H9 (cell line): ENCODE results near the gene MAGOH. TPM values are rescaled to one million over a fixed set of nuclear protein-coding genes. Genes with fewer than 3 reads are reported as not detected.

Experiments
- DNase-seq: peaks from one replicate; pipeline ENCODE4 v3.0.0-alpha.2; 2017
- H2AFZ ChIP-seq: one replicate; pipeline ENCODE4 v1.6.1; 2013; ENCODE audit warnings: mild to moderate bottlenecking, low read length, control low read depth, moderate library complexity
- H2AK5ac ChIP-seq: 2 replicates; pipeline ENCODE4 v1.6.1; 2013; ENCODE audit warnings: low read length, control low read depth, mixed read lengths; ENCODE audit not compliant: insufficient read length
- H2BK120ac ChIP-seq: one replicate; pipeline ENCODE4 v1.6.1; 2013; ENCODE audit warnings: low read depth, mild to moderate bottlenecking, low read length, control low read depth, inconsistent platforms; ENCODE audit not compliant: poor library complexity, severe bottlenecking
- H2BK12ac ChIP-seq: 2 replicates; pipeline ENCODE4 v1.6.1; 2013; ENCODE audit warnings: low read length, control low read depth, mixed read lengths, low read depth; ENCODE audit not compliant: insufficient read length
- H2BK15ac ChIP-seq: 2 replicates; pipeline ENCODE4 v1.6.1; 2013; ENCODE audit warnings: low read depth, low read length, control low read depth
- H2BK20ac ChIP-seq: one replicate; pipeline ENCODE4 v1.6.1; 2013; ENCODE audit warnings: low read depth, mild to moderate bottlenecking, low read length, control low read depth, inconsistent platforms; ENCODE audit not compliant: poor library complexity, severe bottlenecking
- H2BK5ac ChIP-seq: 2 replicates; pipeline ENCODE4 v1.6.1; 2013; ENCODE audit warnings: low read length, control low read depth, mixed read lengths; ENCODE audit not compliant: insufficient read length
- H3K14ac ChIP-seq: 2 replicates; pipeline ENCODE4 v1.6.1; 2013; ENCODE audit warnings: low read length, control low read depth; ENCODE audit not compliant: insufficient read depth
- H3K18ac ChIP-seq: 2 replicates; pipeline ENCODE4 v1.6.1; 2013; ENCODE audit warnings: low read depth, mild to moderate bottlenecking, mixed read lengths, low read length, control low read depth; ENCODE audit not compliant: insufficient read length
- H3K23ac ChIP-seq: 2 replicates; pipeline ENCODE4 v1.6.1; 2013; ENCODE audit warnings: low read length, control low read depth, mixed read lengths, low read depth; ENCODE audit not compliant: insufficient read length
- H3K23me2 ChIP-seq: 2 replicates; pipeline ENCODE4 v1.6.1; 2013; ENCODE audit warnings: low read depth, mild to moderate bottlenecking, mixed read lengths, low read length, control low read depth; ENCODE audit not compliant: insufficient read length, poor library complexity, severe bottlenecking
- H3K27ac ChIP-seq: 2 replicates; pipeline ENCODE4 v1.5.1; 2013; ENCODE audit warnings: low read length, control low read depth, mixed read lengths, low read depth; ENCODE audit not compliant: insufficient read length
- H3K27me3 ChIP-seq: 2 replicates; pipeline ENCODE4 v1.6.1; 2013; ENCODE audit warnings: low read length, control low read depth, inconsistent platforms; ENCODE audit not compliant: insufficient read depth
- H3K4ac ChIP-seq: 2 replicates; pipeline ENCODE4 v1.6.1; 2013; ENCODE audit warnings: low read depth, mild to moderate bottlenecking, control low read depth, inconsistent platforms, low read length, moderate library complexity
- H3K4me1 ChIP-seq: 2 replicates; pipeline ENCODE4 v1.6.1; 2013; ENCODE audit warnings: low read length, control low read depth, inconsistent platforms; ENCODE audit not compliant: insufficient read depth
- H3K4me2 ChIP-seq: 2 replicates; pipeline ENCODE4 v1.6.1; 2013; ENCODE audit warnings: low read length, control low read depth, mixed read lengths; ENCODE audit not compliant: insufficient read length, insufficient read depth
- H3K56ac ChIP-seq: 2 replicates; pipeline ENCODE4 v1.6.1; 2013; ENCODE audit warnings: low read depth, mild to moderate bottlenecking, mixed read lengths, low read length, control low read depth; ENCODE audit not compliant: insufficient read length
- H3K79me1 ChIP-seq: 2 replicates; pipeline ENCODE4 v1.6.1; 2013; ENCODE audit warnings: low read depth, mild to moderate bottlenecking, moderate library complexity, low read length, control low read depth, inconsistent platforms; ENCODE audit not compliant: insufficient read depth, poor library complexity, severe bottlenecking
- H3K79me2 ChIP-seq: 2 replicates; pipeline ENCODE4 v1.6.1; 2013; ENCODE audit warnings: low read length, control low read depth, inconsistent platforms; ENCODE audit not compliant: insufficient read depth
- H3K9ac ChIP-seq: 2 replicates; pipeline ENCODE4 v1.6.1; 2013; ENCODE audit warnings: low read length, control low read depth, mixed read lengths; ENCODE audit not compliant: insufficient read length; ENCODE audit errors: extremely low read depth
- H3K9me3 ChIP-seq: one replicate; pipeline ENCODE4 v1.6.1; 2013; ENCODE audit warnings: low read depth, low read length, inconsistent platforms; ENCODE audit not compliant: control insufficient read depth
- H3T11ph ChIP-seq: one replicate; pipeline ENCODE4 v1.6.1; 2013; ENCODE audit warnings: mild to moderate bottlenecking, low read length, control low read depth, inconsistent platforms
- H4K20me1 ChIP-seq: one replicate; pipeline ENCODE4 v1.6.1; 2013; ENCODE audit not compliant: control insufficient read depth, insufficient read length, insufficient read depth
- H4K5ac ChIP-seq: 2 replicates; pipeline ENCODE4 v1.6.1; 2013; ENCODE audit warnings: low read depth, mild to moderate bottlenecking, mixed read lengths, low read length, control low read depth; ENCODE audit not compliant: insufficient read length
- H4K8ac ChIP-seq: replicated peaks from 2 replicates; pipeline ENCODE4 v1.6.1; 2013; ENCODE audit warnings: low read length, control low read depth, mixed read lengths, low read depth; ENCODE audit not compliant: insufficient read length
- H4K91ac ChIP-seq: 2 replicates; pipeline ENCODE4 v1.6.1; 2013; ENCODE audit warnings: low read depth, mild to moderate bottlenecking, moderate library complexity, mixed read lengths, low read length, control low read depth; ENCODE audit not compliant: insufficient read length
- H3K27ac Mint-ChIP-seq, 3 experiments: 2 replicates in 2 of 3; 3 replicates in 1 of 3; pipeline ENCODE4 v1.8.0; 2020 to 2021; ENCODE audit warnings: mixed read lengths in 3 of 3, mild to moderate bottlenecking in 1 of 3, moderate library complexity in 1 of 3
- H3K27me3 Mint-ChIP-seq: 2 replicates; pipeline ENCODE4 v1.8.0; 2021; ENCODE audit warnings: low read depth, mild to moderate bottlenecking, moderate library complexity, mixed read lengths
- H3K36me3 Mint-ChIP-seq, 3 experiments: 2 replicates in 2 of 3; 3 replicates in 1 of 3; pipeline ENCODE4 v1.8.0; 2020 to 2021; ENCODE audit warnings: low read depth in 3 of 3, mixed read lengths in 3 of 3; ENCODE audit not compliant: insufficient read depth in 1 of 3
- H3K4me1 Mint-ChIP-seq, 2 experiments: 2 replicates each; pipeline ENCODE4 v1.8.0; 2020; ENCODE audit warnings: mixed read lengths in 2 of 2
- H3K4me3 Mint-ChIP-seq, 2 experiments: 2 replicates in 1 of 2; 3 replicates in 1 of 2; pipeline ENCODE4 v1.8.0; 2020 to 2021; ENCODE audit warnings: mild to moderate bottlenecking in 2 of 2, mixed read lengths in 2 of 2, moderate library complexity in 1 of 2
- H3K9me3 Mint-ChIP-seq, 2 experiments: 2 replicates in 1 of 2; 3 replicates in 1 of 2; pipeline ENCODE4 v1.8.0; 2020; ENCODE audit warnings: mild to moderate bottlenecking in 2 of 2, mixed read lengths in 2 of 2, moderate library complexity in 1 of 2
- WGBS: extraction: QIAGEN DNeasy Blood & Tissue Kit; methylation state at CpG from one replicate; pipeline ENCODE4 v1.1.7; 2013; ENCODE audit warnings: missing lambda C conversion rate, low lambda C conversion rate, mixed read lengths; ENCODE audit not compliant: insufficient read length; ENCODE audit errors: extremely low coverage; 5-methylcytosine and 5-hydroxymethylcytosine counted together
- total RNA-seq: library from RNA; stranded (reverse); gene quantifications from 2 replicates; pipeline ENCODE4 v1.2.1, GENCODE V29; 2021
- TF ChIP-seq, protein P1 (sequence below): fragments of 200-600 bp; sonication (generic); conservative IDR thresholded peaks from 3 replicates; pipeline ENCODE4 v1.8.0; 2021; ENCODE audit warnings: antibody characterized with exemption, mild to moderate bottlenecking

Gene MAGOH
- total RNA-seq, 1 experiment from 2014 or later: 81.2 TPM

DNA sequence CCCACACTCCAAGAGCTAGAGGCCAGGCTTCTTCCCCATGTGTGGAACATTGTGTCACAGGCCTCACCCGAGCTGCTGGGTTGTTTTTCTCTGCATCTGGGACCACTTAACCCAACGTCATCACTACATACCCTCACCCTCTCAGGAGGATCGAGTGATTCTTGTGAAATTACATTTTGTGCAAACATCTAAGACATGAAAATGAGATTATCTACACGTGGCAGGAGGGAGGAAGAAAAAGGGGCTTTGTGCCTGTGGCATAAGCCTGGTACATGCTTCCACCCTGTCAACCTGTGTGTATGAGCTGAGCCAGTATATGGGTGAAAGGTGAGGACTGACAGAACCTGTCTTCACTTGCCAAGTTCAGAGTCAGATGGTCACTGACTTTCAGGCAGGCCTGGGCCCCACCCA is 40.1 kb downstream of the MAGOH start:
- Mint-ChIP-seq H3K9me3 (peaks cover 0 to under 1% of the 10 kb centered on the region in 2 experiments; a peak in 2 of 5 replicates), H3K4me1 (peaks cover 19 to 22% of the 10 kb centered on the region in 2 experiments), H3K27me3 (peaks cover 14% of the 10 kb centered on the region), H3K36me3 (peaks cover 14 to 33% (median 28%) of the 10 kb centered on the region in 3 experiments), H3K27ac (peak overlapping the region in 2 of 3 experiments; percentile 95; a peak in 2 of 7 replicates), H3K4me3 (peak overlapping the region; percentile 84 to 95)
- Histone ChIP-seq H2BK5ac (no peak overlapping the region), H3K14ac (no peak overlapping the region), H2BK20ac (no peak overlapping the region), H3K23ac (no peak overlapping the region), H3K79me1 (peaks cover 3% of the 10 kb centered on the region), H3K9me3 (no peaks in the 10 kb centered on the region), H4K20me1 (no peaks in the 10 kb centered on the region), H2BK120ac (no peak overlapping the region), H2BK15ac (no peak overlapping the region), H3K23me2 (peaks cover 15% of the 10 kb centered on the region), H3K9ac (no peak overlapping the region), H3K27ac (no peak overlapping the region), H3K56ac (no peak overlapping the region), H4K5ac (no peak overlapping the region), H4K8ac (no peak overlapping the region), H2AK5ac (no peak overlapping the region), H4K91ac (no peak overlapping the region), H3K79me2 (no peaks in the 10 kb centered on the region), H3K4me2 (no peak overlapping the region), H3K4me1 (peaks cover 2% of the 10 kb centered on the region; the same call in 1 of the 2 replicates), H3K27me3 (no peaks in the 10 kb centered on the region), H2BK12ac (no peak overlapping the region), H3T11ph (no peak overlapping the region), H3K4ac (no peak overlapping the region), H2AFZ (no peak overlapping the region), H3K18ac (no peak overlapping the region)
- TF ChIP-seq, protein P1, sequence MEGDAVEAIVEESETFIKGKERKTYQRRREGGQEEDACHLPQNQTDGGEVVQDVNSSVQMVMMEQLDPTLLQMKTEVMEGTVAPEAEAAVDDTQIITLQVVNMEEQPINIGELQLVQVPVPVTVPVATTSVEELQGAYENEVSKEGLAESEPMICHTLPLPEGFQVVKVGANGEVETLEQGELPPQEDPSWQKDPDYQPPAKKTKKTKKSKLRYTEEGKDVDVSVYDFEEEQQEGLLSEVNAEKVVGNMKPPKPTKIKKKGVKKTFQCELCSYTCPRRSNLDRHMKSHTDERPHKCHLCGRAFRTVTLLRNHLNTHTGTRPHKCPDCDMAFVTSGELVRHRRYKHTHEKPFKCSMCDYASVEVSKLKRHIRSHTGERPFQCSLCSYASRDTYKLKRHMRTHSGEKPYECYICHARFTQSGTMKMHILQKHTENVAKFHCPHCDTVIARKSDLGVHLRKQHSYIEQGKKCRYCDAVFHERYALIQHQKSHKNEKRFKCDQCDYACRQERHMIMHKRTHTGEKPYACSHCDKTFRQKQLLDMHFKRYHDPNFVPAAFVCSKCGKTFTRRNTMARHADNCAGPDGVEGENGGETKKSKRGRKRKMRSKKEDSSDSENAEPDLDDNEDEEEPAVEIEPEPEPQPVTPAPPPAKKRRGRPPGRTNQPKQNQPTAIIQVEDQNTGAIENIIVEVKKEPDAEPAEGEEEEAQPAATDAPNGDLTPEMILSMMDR: no peak
- no peak for DNase-seq
- WGBS: no CpG with 5 or more reads among the region's 4 CpGs
